Left forelimb (tissue), 1 donor: Measurements from ENCODE around the gene RAD9A.
A peak's percentile ranks its signal among the peaks of the same experiment; 100 is the strongest.
"Not testable (repeated sequence)": the region's sequence is repeated elsewhere in the genome, so short reads cannot be mapped to it uniquely, and the experiment has no call there.

Experiments used
- DNase-seq: peaks from one replicate; pipeline ENCODE4 v3.0.0-alpha.2; 2018; ENCODE audit warnings: low spot score

The RAD9A gene

DNA sequence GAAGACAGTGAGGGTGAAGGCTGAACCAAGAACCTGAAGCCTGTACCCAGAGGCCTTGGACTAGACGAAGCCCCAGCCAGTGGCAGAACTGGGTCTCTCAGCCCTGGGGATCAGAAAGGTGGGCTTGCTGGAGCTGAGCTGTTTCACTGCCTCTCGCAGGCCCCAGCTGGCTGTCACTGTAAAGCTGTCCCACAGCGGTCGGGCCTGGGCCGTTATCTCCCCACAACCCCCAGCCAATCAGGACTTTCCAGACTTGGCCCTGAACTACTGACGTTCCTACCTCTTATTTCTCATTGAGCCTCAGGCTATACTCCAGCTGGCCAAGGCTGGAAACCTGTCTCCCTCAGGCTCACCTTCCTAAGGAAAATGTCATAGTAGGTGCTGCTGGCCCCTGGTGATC lies 5.8 kb downstream of the RAD9A start:
- DNase-seq: no peak

DNA sequence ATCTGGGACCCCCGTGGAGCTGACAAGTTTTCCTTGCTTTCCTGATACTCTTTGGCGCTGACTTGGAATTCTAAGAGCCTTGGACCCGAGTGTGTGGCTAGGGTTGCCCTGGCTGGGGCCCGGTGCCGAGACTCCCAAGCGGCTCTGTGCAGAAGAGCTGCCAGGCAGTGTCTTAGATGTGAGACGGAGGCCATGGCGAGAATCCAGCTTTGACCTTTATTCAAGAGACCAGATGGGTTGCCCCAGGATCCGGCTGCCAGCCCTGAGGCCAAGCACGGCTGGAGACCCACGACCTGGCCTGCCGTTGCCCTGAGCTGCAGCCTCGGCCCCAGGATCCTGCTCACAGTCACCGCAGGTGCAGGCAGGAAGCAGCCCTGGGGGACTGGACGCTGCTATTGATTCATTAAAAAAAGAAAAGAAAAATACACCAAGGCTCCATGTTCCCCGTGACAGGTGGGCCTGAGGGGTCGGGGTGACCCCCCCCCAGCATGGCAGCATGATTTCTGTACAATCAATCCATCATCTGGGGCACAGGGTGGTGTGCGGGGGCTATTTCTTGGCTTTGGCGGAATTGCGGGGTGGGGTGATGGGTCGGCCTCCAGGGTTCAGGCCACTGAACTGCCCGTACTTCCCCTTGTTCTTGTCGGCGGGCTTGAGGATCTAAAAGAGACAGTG lies 6.3 kb downstream of the RAD9A start:
- no peak for DNase-seq

DNA sequence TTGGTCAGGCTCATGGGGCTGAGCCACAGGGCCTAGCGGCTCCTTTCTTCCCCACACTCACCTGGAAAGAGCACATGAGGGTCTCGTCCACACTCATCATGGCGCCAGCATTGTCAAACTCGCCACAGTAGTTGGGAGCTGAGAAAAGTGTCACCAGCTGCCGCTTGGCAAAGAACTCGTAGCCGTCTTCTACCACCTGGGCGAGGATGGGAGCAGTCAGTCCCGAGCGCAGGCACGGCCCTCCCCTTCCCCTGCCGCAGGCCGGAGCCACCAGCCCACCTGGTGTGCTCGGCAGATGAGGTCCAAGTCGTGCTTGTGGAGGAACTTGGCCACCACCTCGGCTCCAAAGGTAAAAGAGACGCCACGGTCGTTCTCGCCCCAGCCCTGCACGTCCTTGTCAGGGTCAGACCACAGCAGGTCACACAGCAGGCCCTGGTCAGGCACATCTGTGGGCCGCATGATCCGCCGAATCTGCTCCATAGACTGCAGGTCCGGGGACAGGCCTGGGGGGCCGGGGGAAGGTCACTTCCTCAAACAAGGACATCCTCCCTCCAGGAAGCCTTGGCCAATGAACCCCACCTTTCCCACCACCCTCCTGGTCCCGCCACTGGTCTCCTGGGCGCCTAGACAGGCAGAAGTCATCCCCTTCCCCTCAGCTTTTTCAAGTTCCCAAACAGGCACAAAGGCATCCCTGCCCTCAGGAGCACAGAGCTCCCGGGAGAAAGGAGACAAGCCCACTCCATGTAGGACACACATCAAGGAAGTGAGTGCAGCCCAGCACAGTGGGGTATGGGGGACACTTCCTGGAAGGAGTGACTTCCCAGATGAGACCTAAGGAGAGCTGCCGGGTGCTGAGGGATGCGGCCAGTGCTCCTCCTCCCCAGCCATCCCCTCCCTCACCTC lies 7.1 kb downstream of the RAD9A start:
- DNase-seq: no peak

DNA sequence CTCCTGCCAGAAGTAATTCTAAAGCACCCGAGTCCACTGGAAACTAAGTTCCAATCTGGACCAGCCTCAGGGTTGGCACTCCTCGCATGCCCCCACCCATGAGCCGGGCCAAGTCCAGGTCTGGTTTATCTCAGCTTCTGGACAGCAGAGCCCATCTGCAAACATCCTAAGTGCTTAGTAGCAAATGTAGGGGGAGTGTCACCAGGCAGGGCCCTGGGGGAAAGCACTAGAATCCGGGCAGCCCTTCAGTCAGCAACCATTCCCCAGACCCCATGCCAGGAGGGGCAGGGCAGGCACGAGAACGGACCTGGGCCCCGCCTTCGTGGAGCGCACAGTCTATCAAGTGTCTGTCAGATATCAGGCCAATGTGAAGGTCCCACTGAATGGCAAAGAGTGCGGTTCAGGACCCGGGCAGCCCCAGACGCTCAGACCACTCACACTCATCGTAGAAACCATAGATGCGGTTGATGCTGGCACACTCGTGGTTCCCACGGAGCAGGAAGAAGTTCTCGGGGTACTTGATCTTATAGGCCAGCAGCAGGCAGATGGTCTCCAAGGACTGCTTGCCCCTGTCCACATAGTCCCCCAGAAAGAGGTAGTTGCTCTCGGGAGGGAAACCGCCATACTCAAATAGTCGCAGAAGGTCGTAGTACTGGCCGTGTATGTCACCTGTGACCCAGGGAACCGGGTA lies 8.6 kb downstream of the RAD9A start:
- DNase-seq: no peak

GRCh38 chr11:67400942-67401494 lies 9.2 kb downstream of the RAD9A start:
- DNase-seq: no peak

DNA sequence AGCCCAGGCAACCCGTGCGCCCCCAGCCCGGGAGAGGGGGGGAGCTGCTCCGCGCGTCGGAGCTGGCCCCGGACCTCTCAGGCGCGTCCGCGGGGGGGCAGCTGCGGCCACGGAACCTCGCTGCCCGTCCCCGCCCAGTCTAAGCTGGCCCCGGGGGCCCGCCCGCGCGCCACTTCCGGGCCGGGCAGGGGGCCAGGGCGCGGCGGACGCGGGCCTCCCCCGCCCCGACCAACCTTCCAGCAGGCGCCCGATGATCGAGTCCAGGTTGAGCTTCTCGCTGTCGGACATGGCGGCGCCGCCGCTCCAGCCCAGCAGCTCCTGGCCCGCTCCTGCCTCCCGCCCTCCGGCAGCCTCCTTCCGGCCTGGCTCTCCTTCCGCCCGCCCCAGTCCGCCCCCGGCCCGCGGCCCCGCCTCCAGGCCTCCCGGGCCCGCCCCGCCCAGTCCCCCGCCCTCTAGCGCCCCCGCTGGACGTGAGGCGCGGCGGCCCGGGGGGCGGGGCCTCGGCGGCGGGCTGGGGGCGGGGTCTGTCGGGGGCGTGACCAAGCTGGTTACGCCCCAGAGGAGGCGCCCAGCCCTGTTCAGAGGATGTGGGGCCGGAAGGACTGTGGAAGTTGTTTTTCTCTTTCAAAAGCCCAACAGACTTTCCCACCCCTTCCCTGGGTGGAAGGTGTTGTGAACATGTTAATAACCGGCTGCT lies 9.9 kb downstream of the RAD9A start, which contains the start of gene PPP1CA:
Gene PPP1CA (minus strand): TSS at position 364 of the 697 bp plus-strand sequence. CDS start 76 bp downstream, at position 288.
- peak; percentile 97 for DNase-seq

DNA sequence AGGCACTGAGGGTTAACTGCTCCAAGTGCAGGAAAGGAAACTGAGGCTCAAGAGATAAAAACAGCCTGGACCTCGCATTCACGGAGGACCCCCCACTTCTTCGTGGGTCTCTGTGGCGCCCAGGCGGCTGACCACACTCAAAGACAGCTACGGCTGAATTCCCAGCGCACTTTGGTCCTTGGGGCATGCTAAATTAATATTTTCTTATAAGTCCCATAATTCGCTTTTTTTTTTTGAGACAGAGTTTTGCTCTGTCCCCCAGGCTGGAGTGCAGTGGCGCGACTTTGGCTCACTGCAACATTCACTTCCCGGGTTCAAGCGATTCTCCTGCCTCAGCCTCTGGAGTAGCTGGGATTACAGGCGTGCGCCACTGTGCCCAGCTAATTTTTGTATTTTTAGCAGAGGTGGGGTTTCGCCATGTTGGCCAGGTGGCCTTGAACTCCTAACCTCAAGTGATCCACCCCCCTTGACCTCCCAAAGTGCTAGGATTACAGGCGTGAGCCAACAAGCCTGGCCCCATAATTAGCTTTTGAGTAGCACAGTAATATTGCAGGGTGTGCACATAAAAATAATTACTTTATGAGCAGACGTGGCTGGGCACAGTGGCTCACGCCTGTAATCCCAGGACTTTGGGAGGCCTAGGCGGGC lies 10.5 kb downstream of the RAD9A start:
- DNase-seq: not testable (repeated sequence)

DNA sequence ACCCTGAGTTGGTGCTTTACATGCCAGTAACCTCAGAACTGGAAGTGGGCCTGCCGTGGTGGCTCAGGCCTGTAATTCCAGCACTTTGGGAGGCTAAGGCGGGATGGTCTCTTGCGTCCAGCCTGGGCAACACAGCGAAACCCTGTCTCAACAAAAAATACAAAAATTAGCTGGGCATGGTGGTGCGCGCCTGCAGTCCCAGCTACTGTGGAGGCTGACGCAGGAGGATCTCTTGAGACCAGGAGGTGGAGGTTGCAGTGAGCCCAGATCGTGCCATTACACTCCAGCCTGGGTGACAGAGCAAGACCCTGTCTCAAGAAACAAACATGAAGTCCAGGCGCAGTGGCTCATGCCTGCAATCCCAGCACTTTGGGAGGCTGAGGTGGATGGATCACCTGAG lies 11.3 kb downstream of the RAD9A start:
- not testable (repeated sequence) for DNase-seq

DNA sequence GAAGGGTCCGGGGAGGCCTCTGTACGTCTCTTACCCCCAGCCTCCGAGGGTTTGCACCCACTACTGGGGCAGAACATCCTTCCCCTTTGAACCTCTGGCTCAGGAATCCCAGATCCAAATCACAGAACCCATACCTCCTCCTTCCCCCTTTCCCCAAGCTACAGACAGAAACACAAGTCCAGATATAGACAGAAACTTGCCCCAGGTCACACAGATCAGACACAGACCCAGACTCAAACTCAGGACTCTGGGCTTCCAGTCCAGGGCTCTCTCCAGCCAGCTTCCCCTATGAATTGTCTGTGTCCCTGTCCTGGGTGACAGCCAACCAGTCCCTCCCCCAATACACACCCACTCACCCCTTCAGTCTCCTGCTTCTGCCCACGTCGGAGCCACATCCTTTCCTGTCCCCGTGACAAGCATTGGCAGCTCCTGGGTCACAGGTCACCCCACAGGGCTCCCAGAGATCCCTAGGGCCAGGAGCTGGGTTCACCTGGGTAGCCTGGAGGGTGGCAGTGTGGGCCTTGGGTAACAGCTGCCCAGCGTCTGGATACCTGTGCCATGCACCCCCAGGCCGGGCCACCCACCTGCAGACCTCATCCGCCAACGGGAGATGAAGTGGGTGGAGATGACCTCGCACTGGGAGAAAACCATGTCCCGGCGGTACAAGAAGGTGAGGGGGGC lies 12.9 kb downstream of the RAD9A start:
- DNase-seq: no peak

- no peak for DNase-seq
Observed at GRCh38 chr11:67405196-67405567, 13.4 kb downstream of the RAD9A start.

DNA sequence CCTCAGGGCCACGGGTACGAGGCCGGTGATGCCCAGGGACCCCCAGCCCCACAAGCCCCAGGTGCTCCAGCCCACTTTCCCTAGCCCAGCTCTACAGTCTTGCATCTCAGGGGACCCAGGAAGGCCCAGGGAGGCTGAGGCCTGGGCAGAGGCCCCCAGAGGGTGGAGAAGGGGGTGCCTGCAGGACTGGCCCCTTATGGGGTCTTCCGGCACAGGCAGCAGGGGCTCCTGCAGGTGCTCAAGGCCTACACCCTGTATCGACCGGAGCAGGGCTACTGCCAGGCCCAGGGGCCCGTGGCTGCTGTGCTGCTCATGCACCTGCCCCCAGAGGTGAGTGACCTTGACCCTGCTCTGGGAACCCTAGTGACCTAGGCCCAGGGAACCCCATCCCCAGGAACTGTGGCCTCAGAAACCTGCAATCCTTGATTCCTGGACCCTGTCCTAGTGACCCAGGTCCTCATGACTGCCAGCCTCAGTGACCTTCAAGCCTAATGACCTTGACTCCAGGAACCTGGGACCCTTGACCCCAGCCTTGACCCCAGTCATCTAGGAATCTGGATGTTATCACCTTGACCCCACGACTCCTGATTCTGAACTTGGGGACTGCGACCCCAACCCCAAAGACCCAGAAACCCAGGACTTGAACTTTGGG lies 14.0 kb downstream of the RAD9A start:
- DNase-seq: no peak

DNA sequence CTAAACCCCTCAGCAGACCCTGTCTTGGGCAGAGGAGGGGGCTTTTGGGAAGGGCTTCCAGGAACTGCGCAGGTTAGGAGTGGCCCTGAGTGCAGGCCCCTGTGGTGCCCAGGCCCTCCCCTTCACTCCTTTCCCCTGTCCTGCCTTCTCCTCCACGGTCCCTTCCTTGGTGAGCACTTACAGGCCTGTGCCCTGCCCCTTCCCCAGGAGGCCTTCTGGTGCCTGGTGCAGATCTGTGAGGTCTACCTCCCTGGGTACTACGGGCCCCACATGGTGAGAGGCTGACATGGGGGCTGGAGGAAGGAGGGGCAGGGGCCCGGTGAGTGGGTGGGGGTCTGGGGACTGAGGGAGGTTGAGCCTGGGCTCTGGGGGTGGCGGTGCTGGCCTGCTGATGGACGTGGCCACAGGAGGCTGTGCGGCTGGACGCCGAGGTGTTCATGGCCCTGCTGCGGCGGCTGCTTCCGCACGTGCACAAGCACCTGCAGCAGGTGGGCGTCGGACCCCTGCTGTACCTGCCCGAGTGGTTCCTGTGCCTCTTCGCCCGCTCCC lies 14.7 kb downstream of the RAD9A start:
- no peak for DNase-seq

GRCh38 chr11:67406969-67407687 lies 15.3 kb downstream of the RAD9A start:
- DNase-seq: no peak

GRCh38 chr11:67407688-67408163 lies 15.9 kb downstream of the RAD9A start:
- no peak for DNase-seq

DNA sequence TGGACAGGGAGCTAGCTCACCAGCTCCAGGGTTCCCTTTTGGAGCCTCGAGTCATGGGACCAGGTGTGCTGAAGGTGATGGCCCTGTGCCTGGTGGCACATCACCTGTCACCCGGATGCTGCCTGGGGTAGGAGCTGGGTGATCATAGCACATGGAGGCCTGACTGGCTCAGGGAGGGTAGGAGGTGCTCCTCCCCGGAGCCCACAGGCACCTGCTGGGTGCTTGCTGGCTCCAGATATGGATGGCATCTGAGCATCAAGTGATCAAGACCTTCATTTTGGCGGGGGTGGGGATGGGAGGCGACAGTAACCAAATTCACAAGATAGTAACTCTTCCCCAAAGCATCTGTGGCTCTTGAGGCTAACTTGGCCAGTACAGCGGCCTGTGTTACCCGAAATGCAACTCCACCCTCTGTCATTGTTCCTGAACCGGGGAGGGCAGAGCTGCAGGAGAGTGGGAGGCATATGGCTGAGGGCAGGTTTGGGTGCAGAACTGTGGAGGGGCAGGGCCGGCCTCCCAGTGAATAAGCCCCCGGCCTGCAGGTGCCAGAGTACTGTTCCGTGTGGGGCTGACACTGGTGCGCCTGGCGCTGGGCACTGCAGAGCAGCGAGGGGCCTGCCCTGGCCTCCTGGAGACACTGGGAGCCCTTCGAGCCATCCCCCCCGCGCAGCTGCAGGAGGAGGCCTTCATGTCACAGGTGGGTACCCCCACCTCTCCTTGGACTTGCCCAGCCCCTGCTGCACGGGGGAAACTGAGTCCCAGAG lies 16.8 kb downstream of the RAD9A start:
- DNase-seq: no peak

- no peak for DNase-seq
Observed at GRCh38 chr11:67409261-67409666, 17.5 kb downstream of the RAD9A start.

GRCh38 chr11:67409781-67410368 lies 18.1 kb downstream of the RAD9A start:
- DNase-seq: no peak

- no peak for DNase-seq
Observed at GRCh38 chr11:67410369-67410831, 18.6 kb downstream of the RAD9A start.
